Gastroesophageal sphincter (tissue), 4 donors: ENCODE data around the gene SSNA1. TPM values are rescaled to one million over a fixed set of nuclear protein-coding genes. Genes with fewer than 3 reads are reported as not detected.

Experiments
- ATAC-seq: fragments of 150-250 bp; one replicate; pipeline ENCODE4 v1.9.1; 2016; ENCODE audit warnings: mild to moderate bottlenecking, moderate library complexity
- H3K27ac ChIP-seq, 4 donors: fragments of 200-600 bp; sonication (generic) in 3 of 4; 1 replicate in 3 of 4; 2 replicates in 1 of 4; pipeline ENCODE4 v1.5.1; 2016 to 2019
- H3K27me3 ChIP-seq: fragments of 200-600 bp; sonication (generic); one replicate; pipeline ENCODE4 v1.5.1; 2019
- H3K36me3 ChIP-seq, 2 donors: fragments of 200-600 bp; sonication (generic); one replicate each; pipeline ENCODE4 v1.5.1; 2019; ENCODE audit warnings: control low read depth in 1 of 2
- H3K4me1 ChIP-seq, 3 donors: fragments of 200-600 bp; sonication (generic); 1 replicate in 2 of 3; 2 replicates in 1 of 3; pipeline ENCODE4 v1.5.1; 2016 to 2019; ENCODE audit warnings: control low read depth in 2 of 3
- H3K4me3 ChIP-seq, 2 donors: fragments of 200-600 bp; sonication (generic); one replicate each; pipeline ENCODE4 v1.5.1; 2019; ENCODE audit warnings: mild to moderate bottlenecking in 1 of 2, moderate library complexity in 1 of 2
- H3K9me3 ChIP-seq, 3 donors: fragments of 200-600 bp; sonication (generic); one replicate each; pipeline ENCODE4 v1.5.1; 2017 to 2019; ENCODE audit warnings: control low read depth in 2 of 3
- CTCF ChIP-seq, 4 experiments: fragments of 200-600 bp in 2 of 4; fragments of 450-650 bp in 2 of 4; sonication (generic) in 1 of 4; IDR thresholded peaks; one replicate each; pipeline ENCODE4 v1.5.1; 2017 to 2019; ENCODE audit warnings: antibody characterized with exemption in 4 of 4, mild to moderate bottlenecking in 2 of 4, moderate library complexity in 2 of 4
- EP300 ChIP-seq: sonication (generic); formaldehyde crosslinking; IDR thresholded peaks from one replicate; pipeline ENCODE4 v1.6.1; 2017; ENCODE audit warnings: antibody characterized with exemption, mild to moderate bottlenecking
- POLR2A ChIP-seq, 2 donors: fragments of 450-650 bp; IDR thresholded peaks; one replicate each; pipeline ENCODE4 v1.6.1; 2017; ENCODE audit warnings: antibody characterized with exemption in 2 of 2, mild to moderate bottlenecking in 2 of 2, moderate library complexity in 1 of 2
- POLR2AphosphoS5 ChIP-seq: sonication (generic); formaldehyde crosslinking; IDR thresholded peaks from one replicate; pipeline ENCODE4 v1.6.1; 2017; ENCODE audit warnings: antibody characterized with exemption
- WGBS, 2 donors: methylation state at CpG; one replicate each; pipeline ENCODE4 v1.1.5; 2018; ENCODE audit warnings: low coverage in 1 of 2; 5-methylcytosine and 5-hydroxymethylcytosine counted together
- total RNA-seq, 4 donors: library from RNA; depleted of rRNA; stranded (reverse); fragments of >200 nt; gene quantifications; one replicate each; pipeline ENCODE4 v1.1.0, GENCODE V29; 2016

SSNA1 gene
- total RNA-seq, 4 donors from 2014 or later, result 56.8 to 99.0 (median 73.8) TPM

- Histone ChIP-seq H3K4me3 (no peak overlapping the region), H3K27me3 (no peaks in the 10 kb centered on the region), H3K27ac (no peak overlapping the region), H3K4me1 (peaks cover 5 to 83% (median 52%) of the 10 kb centered on the region in 3 donors), H3K9me3 (no peaks in the 10 kb centered on the region), H3K36me3 (peaks cover 0 to 6% of the 10 kb centered on the region in 2 donors)
- ATAC-seq, result no peak
- TF ChIP-seq EP300, result no peak
- TF ChIP-seq CTCF (IDR thresholded peaks at IDR 0.05), result no peak
- no peak for TF ChIP-seq POLR2A (IDR thresholded peaks at IDR 0.05)
- no peak for TF ChIP-seq POLR2AphosphoS5
- WGBS, 2 donors, result 79 to 80% methylated on average over 1 to 6 of the region's 8 CpGs
Observed at GRCh38 chr9:137202966-137203365, 14.5 kb downstream of the SSNA1 start.

GRCh38 chr9:137204731-137205125 is 16.3 kb downstream of the SSNA1 start:
- peaks cover 0 to 17% of the 10 kb centered on the region in 2 donors for H3K36me3 ChIP-seq
- H3K4me1 ChIP-seq, result peaks cover 5 to 66% (median 36%) of the 10 kb centered on the region in 3 donors
- TF ChIP-seq POLR2AphosphoS5 (no peak), CTCF (IDR thresholded peaks at IDR 0.05) (no peak), EP300 (no peak), POLR2A (IDR thresholded peaks at IDR 0.05) (no peak)
- H3K27me3 ChIP-seq, result no peaks in the 10 kb centered on the region
- H3K4me3 ChIP-seq, result peak overlapping the region; percentile 69 to 98
- H3K9me3 ChIP-seq, result no peaks in the 10 kb centered on the region
- ATAC-seq, result no peak
- peak overlapping the region; percentile 60 to 92 (median 88) for H3K27ac ChIP-seq
- WGBS, 2 donors, result 9 to 14% methylated on average over 6 to 16 of the region's 21 CpGs

- Histone ChIP-seq H3K36me3 (peaks cover 0 to 23% of the 10 kb centered on the region in 2 donors), H3K4me1 (peaks cover 5 to 64% (median 35%) of the 10 kb centered on the region in 3 donors), H3K9me3 (no peaks in the 10 kb centered on the region), H3K27ac (peak within 1 kb of the TSS; percentile 60 to 92 (median 88)), H3K4me3 (peak within 1 kb of the TSS; percentile 69 to 98), H3K27me3 (no peaks in the 10 kb centered on the region)
- peak; percentile 66 for ATAC-seq
- peak in 1 of 4 experiments; percentile 19 for TF ChIP-seq CTCF (IDR thresholded peaks at IDR 0.05)
- no peak for TF ChIP-seq EP300
- TF ChIP-seq POLR2AphosphoS5, result peak; percentile 93
- TF ChIP-seq POLR2A (IDR thresholded peaks at IDR 0.05), result peak; percentile 77 to 83
- 0% methylated on average over 2 of the region's 98 CpGs; no CpG with 5 or more reads in 1 of the 2 donors for WGBS, 2 donors
Observed at GRCh38 chr9:137205126-137206069, 16.9 kb downstream of the SSNA1 start, which contains the start of the genes NDOR1 and TMEM203. NDOR1 (plus strand) TSS chr9:137205700; CDS start chr9:137205778, 78 bp downstream. TMEM203 (minus strand) TSS chr9:137205648; CDS start chr9:137205414, 234 bp downstream.

- no peaks in the 10 kb centered on the region for H3K27me3 ChIP-seq
- peak overlapping the region in 1 of 2 donors; percentile 98 for H3K4me3 ChIP-seq
- no peak for ATAC-seq
- no peak overlapping the region for H3K27ac ChIP-seq
- no peak for TF ChIP-seq POLR2AphosphoS5
- peaks cover 5 to 56% (median 30%) of the 10 kb centered on the region in 3 donors for H3K4me1 ChIP-seq
- H3K9me3 ChIP-seq, result no peaks in the 10 kb centered on the region
- H3K36me3 ChIP-seq, result peaks cover 0 to 27% of the 10 kb centered on the region in 2 donors
- 62 to 78% methylated on average over 6 of the region's 7 CpGs for WGBS, 2 donors
Observed at GRCh38 chr9:137206602-137207001, 18.1 kb downstream of the SSNA1 start.

GRCh38 chr9:137211532-137211931 is 23.1 kb downstream of the SSNA1 start:
- H3K36me3 ChIP-seq, result peaks cover 0 to 52% of the 10 kb centered on the region in 2 donors

More at GRCh38 chr9:137211532-137211931, 23.1 kb downstream of the SSNA1 start:
- no peaks in the 10 kb centered on the region for H3K27me3 ChIP-seq
- H3K4me3 ChIP-seq, result no peak overlapping the region
- TF ChIP-seq EP300, result no peak
- no peak for TF ChIP-seq CTCF (IDR thresholded peaks at IDR 0.05)
- TF ChIP-seq POLR2AphosphoS5, result no peak
- TF ChIP-seq POLR2A (IDR thresholded peaks at IDR 0.05), result no peak
- ATAC-seq, result no peak
- no peaks in the 10 kb centered on the region for H3K9me3 ChIP-seq
- 76 to 82% methylated on average over 2 to 7 of the region's 13 CpGs for WGBS, 2 donors
- H3K27ac ChIP-seq, result no peak overlapping the region
- H3K4me1 ChIP-seq, result peaks cover 1 to 13% (median 4%) of the 10 kb centered on the region in 3 donors
